ENCODE measurements around the gene DTHD1.

DNA sequence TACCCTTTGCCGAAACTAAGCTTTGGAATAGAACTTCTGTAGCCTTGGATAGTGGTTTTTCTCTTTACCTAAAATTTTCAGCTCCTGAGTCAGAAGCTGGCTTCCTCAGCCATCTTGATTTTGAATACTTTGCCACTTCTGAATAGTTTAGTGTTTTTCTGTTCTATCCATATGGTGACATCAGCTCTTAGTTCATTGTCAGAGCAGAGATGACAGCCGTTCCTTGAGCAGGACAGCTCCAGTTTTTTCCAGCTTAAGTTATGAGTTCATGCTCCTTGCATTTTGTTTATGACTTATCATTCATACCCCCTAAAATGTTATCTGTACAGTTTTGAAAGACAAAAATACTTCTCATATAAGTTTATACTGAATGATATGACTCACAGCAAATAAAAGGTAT, 47.8 kb downstream of the DTHD1 start:
- TF ChIP-seq, protein P1, sequence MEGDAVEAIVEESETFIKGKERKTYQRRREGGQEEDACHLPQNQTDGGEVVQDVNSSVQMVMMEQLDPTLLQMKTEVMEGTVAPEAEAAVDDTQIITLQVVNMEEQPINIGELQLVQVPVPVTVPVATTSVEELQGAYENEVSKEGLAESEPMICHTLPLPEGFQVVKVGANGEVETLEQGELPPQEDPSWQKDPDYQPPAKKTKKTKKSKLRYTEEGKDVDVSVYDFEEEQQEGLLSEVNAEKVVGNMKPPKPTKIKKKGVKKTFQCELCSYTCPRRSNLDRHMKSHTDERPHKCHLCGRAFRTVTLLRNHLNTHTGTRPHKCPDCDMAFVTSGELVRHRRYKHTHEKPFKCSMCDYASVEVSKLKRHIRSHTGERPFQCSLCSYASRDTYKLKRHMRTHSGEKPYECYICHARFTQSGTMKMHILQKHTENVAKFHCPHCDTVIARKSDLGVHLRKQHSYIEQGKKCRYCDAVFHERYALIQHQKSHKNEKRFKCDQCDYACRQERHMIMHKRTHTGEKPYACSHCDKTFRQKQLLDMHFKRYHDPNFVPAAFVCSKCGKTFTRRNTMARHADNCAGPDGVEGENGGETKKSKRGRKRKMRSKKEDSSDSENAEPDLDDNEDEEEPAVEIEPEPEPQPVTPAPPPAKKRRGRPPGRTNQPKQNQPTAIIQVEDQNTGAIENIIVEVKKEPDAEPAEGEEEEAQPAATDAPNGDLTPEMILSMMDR (conservative IDR thresholded peaks at IDR 0.05; ENCODE audit: low read length) = no peak
- no peak for TF ChIP-seq EZH2phosphoT487 (IDR thresholded peaks at IDR 0.05; ENCODE audit: borderline replicate concordance)

All from Loucy (cell line).